Activated CD4-positive, alpha-beta T cell treated with anti-CD3 and anti-CD28 coated beads, Interleukin-2, amount 50 U/mL, for 4 hours (primary cell): ENCODE results near the gene TANC1.

Experiments used
- DNase-seq, 2 experiments: peaks; one replicate each; pipeline ENCODE4 v3.0.0-alpha.2; 2020

TANC1 gene

DNA sequence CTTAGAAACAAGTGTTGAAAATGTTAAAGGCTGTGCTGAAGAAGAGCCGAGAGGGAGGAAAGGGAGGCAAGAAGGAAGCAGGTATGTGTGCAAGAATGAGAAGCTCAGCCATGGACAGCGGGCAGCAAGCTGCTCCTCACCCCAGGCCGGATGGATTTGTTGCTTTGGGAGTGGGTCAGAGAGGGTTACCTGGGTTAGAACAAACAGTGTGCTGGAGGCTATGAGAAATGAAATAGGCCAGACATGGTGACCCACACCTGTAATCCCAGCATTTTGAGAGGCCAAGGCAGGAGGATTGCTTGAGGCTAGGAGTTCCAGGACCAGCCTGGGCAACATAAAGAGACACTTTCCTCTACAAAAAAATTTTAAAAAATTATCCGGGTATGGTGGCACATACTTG lies 97.5 kb downstream of the TANC1 start:
- DNase-seq: no peak

DNA sequence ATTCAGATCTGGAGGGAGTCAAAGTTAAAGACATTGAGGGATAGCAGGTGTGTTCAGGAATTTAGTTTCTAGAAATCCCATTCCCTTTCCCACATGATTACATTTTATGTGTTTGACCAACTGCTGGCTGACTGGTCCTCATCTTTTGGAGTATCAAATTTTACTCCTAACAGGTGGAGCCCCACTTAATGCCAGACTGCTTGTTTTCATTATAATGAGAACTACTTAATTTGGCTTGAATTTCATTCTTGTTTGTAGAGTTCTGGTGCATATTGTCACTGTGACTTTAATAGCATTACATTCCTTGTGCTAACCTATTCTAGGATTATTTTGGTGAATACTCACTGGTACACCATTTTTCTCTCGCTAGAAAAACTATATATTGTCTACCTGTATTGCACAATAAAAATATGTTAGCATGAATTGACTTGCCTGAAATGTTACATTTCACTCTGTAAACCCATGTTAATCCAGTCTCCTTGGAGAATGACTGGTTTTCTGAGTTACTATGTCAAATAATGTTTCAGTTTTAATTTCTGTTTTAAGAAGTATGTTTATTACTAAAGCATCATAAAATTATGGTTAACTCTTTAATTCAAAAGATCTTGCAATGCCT lies 98.2 kb downstream of the TANC1 start:
- no peak for DNase-seq

DNA sequence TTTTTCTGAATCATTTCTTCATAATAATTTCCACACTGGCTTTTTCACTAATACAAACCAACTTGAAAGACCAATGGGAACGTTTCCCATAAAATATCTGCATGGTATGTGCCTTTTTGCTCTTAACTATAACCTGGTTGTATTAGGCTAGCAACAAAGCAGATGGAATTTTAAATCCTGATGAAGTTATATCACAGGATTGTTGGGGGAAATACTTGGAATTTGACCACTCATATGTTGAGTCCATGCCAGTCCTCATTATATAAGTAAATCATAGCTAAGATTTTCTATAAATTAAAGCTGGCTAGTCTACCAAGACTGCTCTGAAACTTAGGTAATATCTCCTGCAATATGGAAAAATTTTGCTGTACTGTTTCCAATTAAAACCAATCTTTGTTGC lies 99.5 kb downstream of the TANC1 start:
- no peak for DNase-seq

DNA sequence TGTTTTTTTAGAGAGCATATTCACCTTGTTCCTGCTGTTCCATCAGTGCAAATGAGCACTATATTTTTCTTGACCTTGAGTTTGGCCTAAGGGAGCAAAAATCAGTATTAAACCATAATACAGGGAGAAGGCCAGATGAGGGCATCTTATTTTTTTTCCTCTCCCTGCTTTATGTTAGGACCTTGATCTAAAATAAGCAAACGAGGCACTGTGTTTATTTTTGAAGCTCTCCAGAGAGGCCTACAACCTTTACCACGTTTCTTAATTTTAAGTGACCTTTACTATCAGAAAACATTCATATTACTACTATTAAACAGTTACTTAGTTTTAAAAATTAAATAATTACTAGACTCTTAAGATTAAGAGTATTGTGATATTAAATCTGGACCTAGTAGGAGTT lies 100.8 kb downstream of the TANC1 start:
- no peak for DNase-seq

DNA sequence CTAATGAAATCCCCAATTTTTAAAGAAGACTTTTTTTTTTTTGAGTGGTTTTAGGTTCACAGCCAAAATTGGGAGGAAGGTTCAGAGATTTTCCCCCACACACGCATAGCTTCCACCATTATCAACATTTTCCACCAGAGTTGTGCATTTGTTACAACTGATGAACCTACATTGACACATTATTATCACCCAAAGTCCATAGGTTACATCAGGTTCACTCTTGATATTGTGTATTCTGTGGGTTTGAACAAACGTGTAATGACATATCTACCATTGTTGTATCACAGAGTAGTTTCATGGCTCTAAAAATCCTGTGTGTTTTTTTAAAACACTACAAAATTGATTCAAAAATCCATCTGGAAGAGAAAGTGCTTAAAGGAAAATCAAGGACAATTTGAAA lies 101.8 kb downstream of the TANC1 start:
- no peak for DNase-seq

DNA sequence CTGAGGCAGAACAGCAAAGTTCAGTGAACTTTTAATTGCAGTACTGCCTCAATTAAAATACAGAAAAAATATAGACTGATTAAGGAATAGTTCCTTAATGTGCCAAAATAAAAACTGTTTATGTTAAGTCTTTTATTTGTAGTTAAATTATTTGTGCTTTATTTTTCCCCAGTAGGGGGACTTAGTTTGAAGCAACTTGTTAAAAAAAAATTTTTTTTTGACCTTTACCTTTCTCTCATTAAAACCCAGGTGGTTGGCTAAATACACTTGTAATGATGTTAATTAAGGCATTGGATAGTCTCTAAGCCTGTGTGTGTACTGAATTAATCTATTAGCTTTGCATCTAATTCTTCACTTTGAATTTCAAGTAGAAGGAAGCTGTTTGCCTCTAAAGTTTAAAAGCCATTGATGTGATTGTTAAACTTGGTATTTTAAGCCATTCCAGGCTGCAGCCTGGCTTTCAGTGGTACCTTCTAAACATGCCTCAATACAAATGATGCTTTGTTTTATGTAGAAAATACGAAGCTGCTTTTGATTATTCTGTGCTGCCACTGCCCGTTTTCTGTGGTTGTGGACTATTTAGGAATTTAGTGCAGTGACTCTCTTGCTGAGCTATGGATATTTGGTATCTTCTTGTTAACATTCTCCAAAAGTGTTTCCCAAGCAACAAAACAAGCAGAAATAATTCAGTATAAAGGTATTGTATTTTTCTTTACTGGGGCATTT lies 102.9 kb downstream of the TANC1 start:
- DNase-seq: no peak

DNA sequence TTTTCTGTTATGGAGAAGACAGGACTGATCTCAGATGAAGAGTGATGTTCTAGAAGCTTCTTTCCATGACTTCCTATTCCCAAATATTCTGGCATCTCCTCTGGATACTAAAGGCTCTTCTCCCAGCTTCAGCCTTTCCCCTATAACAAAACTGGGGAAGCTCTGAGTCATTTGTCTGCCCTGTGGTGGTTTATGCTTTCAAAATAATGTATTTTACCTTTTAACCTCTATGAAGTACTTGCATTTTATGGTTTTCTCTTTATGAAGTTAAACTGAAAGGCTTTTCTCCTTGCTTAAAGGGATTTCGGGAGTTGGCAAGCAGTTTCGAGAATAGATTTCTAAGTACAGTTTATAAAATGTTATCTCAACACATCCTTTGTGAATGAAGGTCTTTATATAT lies 104.4 kb downstream of the TANC1 start:
- no peak for DNase-seq

DNA sequence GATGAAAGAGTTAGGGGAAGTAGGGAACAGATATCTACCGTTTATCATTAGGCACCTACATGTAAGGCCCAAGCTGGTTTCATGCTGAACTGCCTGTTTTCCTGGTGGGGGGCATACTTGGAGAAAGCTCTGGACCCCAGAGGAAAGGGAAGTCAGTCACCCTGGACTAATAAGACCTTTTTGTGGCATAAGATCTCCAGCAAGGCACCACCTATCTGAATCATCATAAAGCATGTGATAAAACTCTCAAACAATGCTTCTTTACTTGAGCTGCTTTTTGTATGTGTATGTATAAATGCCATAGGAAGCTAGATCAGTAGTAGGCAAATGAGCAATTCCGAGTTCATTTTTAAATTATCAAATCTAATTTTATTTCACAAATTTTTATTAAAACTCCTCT lies 104.8 kb downstream of the TANC1 start:
- no peak for DNase-seq

DNA sequence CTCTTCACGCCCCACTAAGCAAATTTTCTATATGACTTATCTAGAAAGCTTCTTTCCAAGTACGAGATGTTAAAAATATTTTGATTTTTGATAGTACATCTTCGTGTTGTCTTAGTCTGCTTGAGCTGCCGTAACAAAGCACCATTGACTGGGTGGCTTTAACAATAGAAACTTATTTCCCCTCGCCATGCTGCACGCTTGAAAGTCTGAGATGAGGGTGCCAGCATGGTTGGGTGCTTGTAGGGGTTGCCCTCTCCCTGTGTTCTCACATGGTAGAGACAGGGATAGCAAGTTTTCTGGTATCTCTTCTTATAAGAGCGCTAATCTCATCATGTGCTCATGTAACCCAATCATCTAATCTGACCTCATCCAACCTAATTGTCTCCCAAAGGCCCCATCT lies 106.2 kb downstream of the TANC1 start:
- no peak for DNase-seq

DNA sequence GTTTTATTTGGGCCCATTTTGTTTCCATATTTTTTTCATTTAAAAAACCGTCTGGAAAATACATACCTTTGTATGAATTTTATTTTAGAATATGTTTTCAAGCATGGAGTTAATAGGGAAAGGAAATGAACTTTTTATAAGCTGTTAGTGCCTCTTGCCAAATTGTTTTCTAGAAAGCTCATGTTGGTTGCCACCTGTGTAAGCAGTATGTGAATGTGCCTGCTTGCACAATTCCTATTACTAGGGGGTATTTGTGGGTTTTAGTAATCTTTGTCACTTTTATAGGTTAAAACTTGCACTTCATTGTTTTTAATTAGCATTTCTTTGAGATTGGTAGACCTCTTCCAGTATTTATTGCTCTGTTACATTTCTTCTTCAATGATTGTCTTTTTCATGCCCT lies 107.3 kb downstream of the TANC1 start:
- DNase-seq: no peak

DNA sequence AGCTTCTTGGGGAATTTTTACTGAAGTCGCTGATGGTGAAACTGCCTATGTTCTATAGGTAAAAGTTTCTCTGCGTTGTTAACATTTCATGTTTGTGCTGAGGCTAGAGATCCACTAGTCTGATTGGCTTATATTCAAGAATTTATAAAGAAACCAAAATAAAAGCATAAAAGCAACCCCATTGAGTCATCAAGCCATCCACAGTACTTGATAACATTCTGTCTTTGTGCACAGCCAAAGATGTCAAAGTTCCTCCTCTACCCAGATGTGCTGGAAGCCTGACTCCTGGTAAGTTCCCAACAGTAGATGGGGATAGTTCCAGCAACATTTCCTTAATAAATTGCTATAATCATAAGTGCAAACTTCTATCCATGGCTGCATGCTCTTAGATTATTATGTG lies 107.8 kb downstream of the TANC1 start:
- DNase-seq: no peak

DNA sequence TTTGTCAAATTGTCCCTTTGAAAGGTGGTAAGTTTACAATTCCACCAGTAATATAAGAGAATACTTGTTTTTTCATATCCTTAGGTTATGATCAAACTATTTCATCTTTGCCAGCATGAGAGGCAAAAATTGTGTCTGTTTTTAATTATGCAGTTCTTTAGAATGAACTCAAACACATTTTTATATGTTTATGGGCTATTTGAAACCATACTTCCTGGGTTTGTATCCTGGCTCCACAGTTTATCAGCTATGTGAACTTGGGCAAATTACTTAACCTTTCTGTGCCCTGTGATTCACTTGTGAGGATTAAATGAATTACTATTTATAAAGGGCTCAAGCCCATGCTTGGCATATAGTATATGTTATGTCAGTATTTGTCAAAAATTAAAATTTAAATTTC lies 109.4 kb downstream of the TANC1 start:
- DNase-seq: no peak

DNA sequence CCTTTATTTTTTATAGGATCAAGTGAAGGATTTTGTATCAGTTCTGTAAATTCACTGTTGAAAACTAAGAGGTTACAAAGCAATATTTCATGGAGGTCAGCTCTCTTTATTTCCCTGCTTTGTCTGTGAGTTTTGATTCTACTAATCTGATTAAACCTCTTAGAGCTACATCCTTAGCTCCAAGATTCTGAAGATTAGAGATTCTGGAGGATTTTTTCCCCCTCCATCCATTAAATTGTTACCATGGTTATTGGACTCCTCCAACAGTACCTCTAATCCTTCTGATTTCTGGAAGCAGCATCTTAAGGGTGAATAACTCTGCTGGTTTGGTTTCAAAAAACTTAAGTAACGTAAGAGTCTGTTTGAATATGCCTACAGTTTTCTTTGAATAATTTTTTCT lies 110.0 kb downstream of the TANC1 start:
- DNase-seq: no peak

DNA sequence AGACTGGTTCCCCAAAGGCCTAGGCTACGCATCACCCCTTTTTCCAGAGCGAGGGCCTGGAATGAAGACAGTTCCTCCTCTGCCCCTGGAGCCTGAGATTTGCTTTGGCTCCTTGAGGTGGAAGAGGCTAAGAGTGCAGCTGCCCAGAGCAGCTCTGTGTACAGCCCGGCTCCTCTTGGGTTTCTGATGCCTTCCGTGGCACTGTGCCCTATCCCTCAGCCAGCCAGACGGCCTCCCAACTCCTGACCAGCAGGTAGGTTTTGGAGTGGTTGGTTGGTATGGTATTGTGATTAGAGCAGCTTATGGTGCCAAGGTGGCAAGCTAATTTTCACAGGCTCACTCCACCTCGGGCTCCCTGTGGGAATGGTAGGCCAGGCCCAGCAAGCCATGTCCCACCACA lies 112.2 kb downstream of the TANC1 start:
- DNase-seq: no peak

DNA sequence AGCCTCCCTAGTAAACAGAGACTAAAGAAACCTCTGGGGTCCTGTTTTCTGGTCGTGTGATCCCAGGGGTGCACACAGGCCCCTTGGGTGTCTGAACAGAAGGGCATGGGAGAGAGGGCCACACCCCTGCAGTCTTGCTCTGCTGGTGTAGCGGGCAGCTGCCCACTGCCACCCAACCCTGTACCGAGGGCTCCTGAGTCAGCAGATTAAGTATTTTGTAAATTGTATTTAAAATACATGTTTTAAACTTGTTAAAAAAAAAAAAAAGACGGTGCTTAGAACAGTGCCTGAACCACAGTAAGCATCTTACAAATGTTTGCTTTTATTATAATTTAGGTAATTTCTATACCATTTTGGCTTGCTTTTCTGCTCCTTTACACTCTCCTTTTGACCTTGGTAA lies 113.7 kb downstream of the TANC1 start:
- no peak for DNase-seq

DNA sequence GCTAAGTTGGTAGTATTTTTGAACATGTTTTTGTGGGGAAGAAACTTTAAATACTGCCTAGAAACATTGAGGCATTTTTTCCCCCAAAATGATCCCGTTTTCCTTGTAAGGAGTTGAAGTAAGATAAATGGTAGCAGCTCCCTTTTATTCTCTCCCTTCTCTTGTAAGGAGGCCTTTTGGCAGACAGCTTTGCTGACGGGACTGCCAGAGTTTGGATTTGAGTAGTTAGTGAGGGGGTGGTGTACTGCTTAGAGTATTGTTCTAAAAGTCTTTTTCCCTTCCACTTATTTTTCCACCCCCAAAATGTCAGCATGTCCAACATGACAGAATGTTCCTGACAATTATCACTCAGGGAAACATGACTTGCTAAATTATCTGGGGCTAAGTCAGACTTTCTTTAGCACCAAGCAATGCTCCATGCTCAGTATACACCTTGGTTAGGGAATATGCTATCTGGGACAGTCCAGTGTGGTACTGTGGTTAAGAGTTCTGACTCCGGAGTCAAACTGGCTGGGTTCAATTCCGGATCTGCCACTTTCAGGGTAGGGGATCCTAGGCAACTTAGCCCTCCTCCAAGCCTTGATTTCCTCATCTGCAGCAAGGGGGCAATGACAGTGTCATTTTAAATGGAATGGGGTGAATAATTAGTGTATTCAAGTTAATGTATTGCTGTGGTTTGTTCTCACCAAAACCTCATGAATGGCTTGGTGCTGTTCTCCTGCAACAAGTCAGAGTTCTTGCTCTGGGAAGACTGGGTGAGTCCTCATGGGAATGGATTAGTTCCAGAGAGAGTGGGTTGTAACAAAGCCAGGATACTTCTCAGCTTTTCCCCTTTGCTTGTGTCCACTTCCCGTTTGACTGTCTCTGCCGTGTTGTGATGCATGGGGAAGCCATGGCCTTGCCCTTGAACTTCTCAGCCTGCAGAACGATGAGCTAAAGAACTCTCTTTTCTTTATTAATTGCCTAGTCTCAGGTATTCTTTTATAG lies 116.2 kb downstream of the TANC1 start:
- no peak for DNase-seq

DNA sequence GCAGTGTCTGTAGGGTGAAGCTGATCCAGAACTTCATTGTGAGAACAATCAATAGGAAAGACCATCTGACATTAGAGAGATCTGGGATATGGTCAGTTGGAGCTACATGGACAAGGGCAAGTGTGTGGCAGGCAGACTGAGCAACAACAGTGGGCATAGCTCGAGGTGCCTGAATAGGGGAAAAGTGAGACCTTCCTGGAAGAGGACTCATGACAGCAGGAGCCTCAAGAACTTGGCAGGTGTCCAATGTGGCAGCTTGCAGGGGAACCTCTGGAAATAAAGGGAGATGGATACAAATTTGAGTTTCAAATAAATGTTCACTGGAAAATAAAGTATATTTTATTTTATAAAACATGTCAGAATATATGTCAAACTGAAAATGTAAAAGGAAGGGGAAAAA lies 117.9 kb downstream of the TANC1 start:
- DNase-seq: no peak

DNA sequence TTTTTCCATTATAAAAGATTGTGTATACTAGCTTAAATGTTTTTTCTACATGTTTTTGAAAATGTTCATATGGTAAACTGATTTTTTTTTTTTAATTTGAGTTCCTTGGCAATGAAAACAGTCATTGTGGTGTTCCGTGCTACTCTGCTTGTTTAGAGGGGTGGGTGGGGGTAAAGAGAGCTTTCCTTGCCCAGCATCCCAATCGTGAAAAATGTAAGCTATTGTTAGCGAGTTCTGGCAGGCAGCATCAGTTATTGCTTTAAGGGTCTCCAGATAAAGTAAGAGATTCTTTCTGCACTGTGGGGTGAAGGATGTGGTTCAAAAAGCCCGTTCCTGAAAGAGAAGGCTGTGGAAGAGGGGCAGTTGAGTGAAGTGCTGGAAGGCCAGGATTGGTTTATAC lies 118.4 kb downstream of the TANC1 start:
- DNase-seq: no peak

DNA sequence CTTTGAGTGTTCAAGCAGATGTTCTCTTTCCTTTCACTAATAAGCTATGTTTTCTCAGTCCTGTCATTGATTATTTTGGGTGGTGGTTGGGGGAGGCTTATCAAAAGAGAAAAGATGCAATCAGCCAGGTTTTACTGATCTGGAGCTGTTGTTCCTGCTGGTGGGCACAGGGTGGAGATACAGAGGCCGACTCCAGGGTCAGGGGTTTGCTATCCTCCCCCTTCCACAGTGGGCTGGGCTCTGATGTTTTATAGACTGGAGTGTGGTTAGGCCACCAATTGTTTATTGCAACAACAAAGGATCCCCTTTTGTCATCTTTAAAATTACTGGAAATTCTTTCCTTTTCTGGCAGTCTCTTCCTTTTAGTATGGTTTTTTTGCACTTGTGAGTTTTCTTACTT lies 120.5 kb downstream of the TANC1 start:
- DNase-seq: no peak

DNA sequence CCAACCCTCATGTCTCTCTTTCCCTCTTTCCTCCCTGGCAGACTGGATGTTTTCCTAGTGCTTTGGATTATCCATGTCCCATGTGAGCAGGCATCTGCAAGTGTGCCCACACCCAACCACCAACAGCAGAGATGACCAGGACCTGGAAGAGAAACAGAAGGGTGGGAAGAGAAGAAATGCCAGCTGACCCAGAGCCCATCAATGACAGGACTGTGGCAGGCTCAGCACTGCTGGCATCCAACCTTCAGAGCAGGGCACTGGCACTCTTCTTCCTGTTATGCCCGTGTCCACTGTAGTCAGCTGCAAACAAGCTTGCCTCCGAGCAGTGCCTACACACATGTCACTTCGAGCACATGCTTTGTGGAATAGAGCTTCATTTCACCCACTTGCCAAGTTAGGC lies 121.1 kb downstream of the TANC1 start:
- no peak for DNase-seq

DNA sequence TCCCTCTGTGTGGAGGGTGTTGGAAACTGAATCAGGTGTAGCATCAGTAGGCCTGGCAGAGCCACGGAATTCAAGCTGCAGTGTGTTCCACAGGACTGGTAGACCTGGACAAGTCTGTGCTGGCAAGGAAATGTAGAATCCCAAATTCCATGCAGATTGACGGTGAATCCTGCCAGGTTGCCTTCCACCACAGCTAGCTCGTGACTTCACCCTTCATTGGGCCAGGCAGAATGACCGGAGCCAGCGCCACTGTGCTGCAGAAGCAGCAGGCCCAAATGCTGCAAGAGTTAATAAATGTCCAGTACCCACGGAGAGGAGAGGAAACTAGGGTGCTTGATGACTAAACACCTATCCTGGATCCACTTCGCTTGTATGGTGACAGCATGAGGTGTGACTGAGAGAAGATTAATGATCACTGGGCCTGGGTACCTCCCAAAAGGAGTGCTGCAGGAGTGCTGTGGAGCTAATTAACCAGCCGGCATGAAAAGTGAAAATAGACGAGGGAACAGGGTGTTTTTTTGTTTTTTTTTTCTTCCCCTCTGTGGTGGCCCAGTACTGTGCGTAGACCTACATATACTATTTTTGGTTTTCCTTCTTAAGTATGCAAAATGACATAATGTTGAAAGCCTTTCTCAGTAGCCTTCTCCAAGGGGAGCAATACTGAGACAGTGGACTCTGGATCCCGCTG lies 122.2 kb downstream of the TANC1 start:
- no peak for DNase-seq

DNA sequence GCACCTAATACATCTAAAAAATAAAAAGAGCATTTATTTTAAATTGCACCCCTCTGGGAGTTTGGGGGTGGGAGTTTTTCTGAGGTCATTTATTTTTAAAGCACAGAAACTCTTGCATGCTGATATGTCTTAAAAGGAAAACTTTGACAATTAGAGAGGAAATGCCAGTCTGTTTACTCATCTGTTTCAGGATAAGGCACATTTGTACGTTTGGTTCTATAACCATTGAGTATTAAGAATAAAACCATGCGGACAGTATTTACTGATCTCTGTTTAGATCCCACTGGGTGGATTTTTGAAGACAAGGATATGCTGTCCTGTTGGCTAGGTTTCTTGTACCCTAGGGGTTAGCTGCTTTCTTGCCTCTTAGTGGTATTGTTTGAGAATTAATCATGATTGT lies 122.9 kb downstream of the TANC1 start:
- DNase-seq: no peak

DNA sequence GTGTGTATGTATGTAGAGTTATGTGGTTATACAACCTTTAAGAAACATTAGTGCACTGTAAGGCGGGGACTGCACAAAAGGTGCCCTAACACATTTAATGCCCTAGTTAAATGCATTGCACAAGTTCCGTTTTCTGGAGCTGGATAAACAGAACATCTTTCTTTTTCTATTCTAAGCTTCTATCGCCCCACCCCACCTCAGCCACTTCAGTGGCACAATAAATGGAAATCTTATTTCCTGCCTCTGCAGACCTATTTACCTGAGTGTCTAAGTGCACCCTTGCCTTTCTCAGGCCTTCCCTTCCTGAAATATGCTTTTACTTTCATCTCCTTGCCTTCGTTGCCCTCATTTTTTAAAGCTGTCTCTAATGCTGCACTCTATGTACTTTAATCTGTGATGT lies 123.5 kb downstream of the TANC1 start:
- no peak for DNase-seq
